ENCODE results near the gene TNFSF12.
A peak's percentile ranks its signal among the peaks of the same experiment; 100 is the strongest.

Gene TNFSF12

GRCh38 chr17:7559320-7560171 lies 10.7 kb downstream of the TNFSF12 start:
- H3K36me3 ChIP-seq (ENCODE audit: control insufficient read depth, insufficient read depth, low read length, severe bottlenecking) = peaks cover 9% of the 10 kb centered on the region
- no peaks in the 10 kb centered on the region for H3K27me3 ChIP-seq (replicated peaks; ENCODE audit: control insufficient read depth, insufficient read depth, low read length)
- H3K4me1 ChIP-seq (ENCODE audit: control insufficient read depth, insufficient read depth, low read length) = peaks cover 45% of the 10 kb centered on the region
- no peaks in the 10 kb centered on the region for H3K9me3 ChIP-seq (ENCODE audit: control insufficient read depth, low read length)
- DNase-seq (ENCODE audit: low read depth) = no peak
- H3K9ac ChIP-seq (ENCODE audit: low read length) = peak overlapping the region; percentile 88
- H3K4me3 ChIP-seq (ENCODE audit: low read length) = peak overlapping the region; percentile 71

- DNase-seq (ENCODE audit: low read depth) = peak; percentile 74
- H3K36me3 ChIP-seq (ENCODE audit: control insufficient read depth, insufficient read depth, low read length, severe bottlenecking) = peaks cover 17% of the 10 kb centered on the region
- H3K9me3 ChIP-seq (ENCODE audit: control insufficient read depth, low read length) = no peaks in the 10 kb centered on the region
- no peaks in the 10 kb centered on the region for H3K27me3 ChIP-seq (replicated peaks; ENCODE audit: control insufficient read depth, insufficient read depth, low read length)
- peak overlapping the region; percentile 81 for H3K4me3 ChIP-seq (ENCODE audit: low read length)
- H3K9ac ChIP-seq (ENCODE audit: low read length) = peak overlapping the region; percentile 88
- peaks cover 45% of the 10 kb centered on the region for H3K4me1 ChIP-seq (ENCODE audit: control insufficient read depth, insufficient read depth, low read length)
Measured at GRCh38 chr17:7560172-7561027, 11.5 kb downstream of the TNFSF12 start.

- Histone ChIP-seq H3K9me3 (ENCODE audit: control insufficient read depth, low read length) (no peaks in the 10 kb centered on the region), H3K36me3 (ENCODE audit: control insufficient read depth, insufficient read depth, low read length, severe bottlenecking) (peaks cover 24% of the 10 kb centered on the region), H3K4me3 (ENCODE audit: low read length) (peak overlapping the region; percentile 81), H3K27me3 (replicated peaks; ENCODE audit: control insufficient read depth, insufficient read depth, low read length) (no peaks in the 10 kb centered on the region), H3K9ac (ENCODE audit: low read length) (peak overlapping the region; percentile 88), H3K4me1 (ENCODE audit: control insufficient read depth, insufficient read depth, low read length) (peaks cover 45% of the 10 kb centered on the region)
- peak; percentile 96 for DNase-seq (ENCODE audit: low read depth)
Measured at GRCh38 chr17:7561028-7561575, 12.2 kb downstream of the TNFSF12 start.

- Histone ChIP-seq H3K9ac (ENCODE audit: low read length) (peak within 1 kb of the TSS; percentile 88), H3K9me3 (ENCODE audit: control insufficient read depth, low read length) (no peaks in the 10 kb centered on the region), H3K36me3 (ENCODE audit: control insufficient read depth, insufficient read depth, low read length, severe bottlenecking) (peaks cover 28% of the 10 kb centered on the region), H3K27me3 (replicated peaks; ENCODE audit: control insufficient read depth, insufficient read depth, low read length) (no peaks in the 10 kb centered on the region), H3K4me3 (ENCODE audit: low read length) (peak within 1 kb of the TSS; percentile 81), H3K4me1 (ENCODE audit: control insufficient read depth, insufficient read depth, low read length) (peaks cover 45% of the 10 kb centered on the region)
- peak; percentile 98 for DNase-seq (ENCODE audit: low read depth)
Measured at GRCh38 chr17:7561589-7562207, 12.8 kb downstream of the TNFSF12 start, which contains the start of gene SENP3. Gene SENP3 (plus strand): TSS chr17:7561919. CDS start chr17:7563077, 1,158 bp downstream.

GRCh38 chr17:7562208-7562605 lies 13.3 kb downstream of the TNFSF12 start:
- Histone ChIP-seq H3K4me3 (ENCODE audit: low read length) (peak overlapping the region; percentile 81), H3K4me1 (ENCODE audit: control insufficient read depth, insufficient read depth, low read length) (peaks cover 45% of the 10 kb centered on the region), H3K27me3 (replicated peaks; ENCODE audit: control insufficient read depth, insufficient read depth, low read length) (no peaks in the 10 kb centered on the region), H3K36me3 (ENCODE audit: control insufficient read depth, insufficient read depth, low read length, severe bottlenecking) (peaks cover 33% of the 10 kb centered on the region), H3K9me3 (ENCODE audit: control insufficient read depth, low read length) (no peaks in the 10 kb centered on the region), H3K9ac (ENCODE audit: low read length) (peak overlapping the region; percentile 88)
- peak; percentile 59 for DNase-seq (ENCODE audit: low read depth)

GRCh38 chr17:7563115-7563869 lies 14.4 kb downstream of the TNFSF12 start:
- peak overlapping the region; percentile 81 for H3K4me3 ChIP-seq (ENCODE audit: low read length)
- peaks cover 37% of the 10 kb centered on the region for H3K36me3 ChIP-seq (ENCODE audit: control insufficient read depth, insufficient read depth, low read length, severe bottlenecking)
- peak overlapping the region; percentile 88 for H3K9ac ChIP-seq (ENCODE audit: low read length)
- H3K9me3 ChIP-seq (ENCODE audit: control insufficient read depth, low read length) = no peaks in the 10 kb centered on the region
- H3K4me1 ChIP-seq (ENCODE audit: control insufficient read depth, insufficient read depth, low read length) = peaks cover 36% of the 10 kb centered on the region
- DNase-seq (ENCODE audit: low read depth) = no peak
- H3K27me3 ChIP-seq (replicated peaks; ENCODE audit: control insufficient read depth, insufficient read depth, low read length) = no peaks in the 10 kb centered on the region

GRCh38 chr17:7569571-7569970 lies 20.7 kb downstream of the TNFSF12 start:
- H3K4me1 ChIP-seq (ENCODE audit: control insufficient read depth, insufficient read depth, low read length) = peaks cover 8% of the 10 kb centered on the region
- H3K27me3 ChIP-seq (replicated peaks; ENCODE audit: control insufficient read depth, insufficient read depth, low read length) = no peaks in the 10 kb centered on the region
- H3K4me3 ChIP-seq (ENCODE audit: low read length) = no peak overlapping the region
- H3K9ac ChIP-seq (ENCODE audit: low read length) = no peak overlapping the region
- no peaks in the 10 kb centered on the region for H3K9me3 ChIP-seq (ENCODE audit: control insufficient read depth, low read length)
- H3K36me3 ChIP-seq (ENCODE audit: control insufficient read depth, insufficient read depth, low read length, severe bottlenecking) = peaks cover 60% of the 10 kb centered on the region
- no peak for DNase-seq (ENCODE audit: low read depth)

- H3K27me3 ChIP-seq (replicated peaks; ENCODE audit: control insufficient read depth, insufficient read depth, low read length) = no peaks in the 10 kb centered on the region
- no peaks in the 10 kb centered on the region for H3K9me3 ChIP-seq (ENCODE audit: control insufficient read depth, low read length)
- no peak overlapping the region for H3K4me3 ChIP-seq (ENCODE audit: low read length)
- peak overlapping the region; percentile 4 for H3K9ac ChIP-seq (ENCODE audit: low read length)
- DNase-seq (ENCODE audit: low read depth) = no peak
- peaks cover 16% of the 10 kb centered on the region for H3K4me1 ChIP-seq (ENCODE audit: control insufficient read depth, insufficient read depth, low read length)
- peaks cover 60% of the 10 kb centered on the region for H3K36me3 ChIP-seq (ENCODE audit: control insufficient read depth, insufficient read depth, low read length, severe bottlenecking)
Measured at GRCh38 chr17:7570351-7570750, 21.5 kb downstream of the TNFSF12 start.

GRCh38 chr17:7572338-7572587 lies 23.4 kb downstream of the TNFSF12 start:
- Histone ChIP-seq H3K4me3 (ENCODE audit: low read length) (peak overlapping the region; percentile 89), H3K9ac (ENCODE audit: low read length) (peak overlapping the region; percentile 90), H3K27me3 (replicated peaks; ENCODE audit: control insufficient read depth, insufficient read depth, low read length) (no peaks in the 10 kb centered on the region), H3K9me3 (ENCODE audit: control insufficient read depth, low read length) (no peaks in the 10 kb centered on the region), H3K4me1 (ENCODE audit: control insufficient read depth, insufficient read depth, low read length) (peaks cover 35% of the 10 kb centered on the region), H3K36me3 (ENCODE audit: control insufficient read depth, insufficient read depth, low read length, severe bottlenecking) (peaks cover 63% of the 10 kb centered on the region)
- DNase-seq (ENCODE audit: low read depth) = no peak

- Histone ChIP-seq H3K27me3 (replicated peaks; ENCODE audit: control insufficient read depth, insufficient read depth, low read length) (no peaks in the 10 kb centered on the region), H3K4me3 (ENCODE audit: low read length) (peak overlapping the region; percentile 91), H3K4me1 (ENCODE audit: control insufficient read depth, insufficient read depth, low read length) (peaks cover 40% of the 10 kb centered on the region), H3K9me3 (ENCODE audit: control insufficient read depth, low read length) (no peaks in the 10 kb centered on the region), H3K36me3 (ENCODE audit: control insufficient read depth, insufficient read depth, low read length, severe bottlenecking) (peaks cover 64% of the 10 kb centered on the region), H3K9ac (ENCODE audit: low read length) (peak overlapping the region; percentile 100)
- DNase-seq (ENCODE audit: low read depth) = peak; percentile 99
Measured at GRCh38 chr17:7572588-7573323, 23.9 kb downstream of the TNFSF12 start.

Measured in adipocyte (in vitro differentiated cells).